HL-60 (cell line): Measurements from ENCODE around the gene SKP2.

ENCODE experiments used
- CTCF ChIP-seq: IDR thresholded peaks from one replicate; pipeline ENCODE4 v1.5.1; 2011; ENCODE audit warnings: low read length, control low read depth, inconsistent platforms; ENCODE audit not compliant: insufficient read depth
- POLR2AphosphoS5 ChIP-seq: IDR thresholded peaks from 2 replicates; pipeline ENCODE4 v1.6.1; 2012; ENCODE audit warnings: low read depth

DNA sequence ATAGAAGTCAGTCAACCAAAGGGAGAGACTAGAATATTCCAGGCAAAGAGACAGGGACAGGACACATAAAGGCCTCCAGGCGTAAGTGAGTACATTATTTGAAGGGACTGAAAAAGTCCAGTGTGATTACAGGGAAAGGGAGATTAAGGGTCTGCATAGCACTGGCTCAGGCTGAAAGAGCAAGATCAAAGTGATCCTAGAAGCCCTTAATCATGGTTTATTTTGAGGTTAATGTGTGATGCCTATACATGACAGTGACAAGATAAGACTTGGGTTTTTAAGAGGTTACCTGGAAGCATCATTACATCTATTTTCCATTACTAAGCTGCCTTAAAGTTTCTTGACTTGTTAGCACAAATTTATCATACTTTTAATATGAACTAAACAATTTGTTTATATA, 26.0 kb upstream of the SKP2 start:
- no peak for TF ChIP-seq POLR2AphosphoS5
- TF ChIP-seq CTCF, result no peak
